PC-3 (cell line): ENCODE measurements around the gene DHX58.

Experiments
- EZH2phosphoT487 ChIP-seq: fragments of 300-600 bp; sonication (generic); IDR thresholded peaks from 2 replicates; pipeline ENCODE4 v1.6.1; 2018; ENCODE audit warnings: mild to moderate bottlenecking, antibody characterized with exemption, low read length, borderline replicate concordance
- TF ChIP-seq, protein P1 (sequence below): fragments of 300-600 bp; sonication (generic); conservative IDR thresholded peaks from 2 replicates; pipeline ENCODE4 v1.5.1; 2017; ENCODE audit warnings: antibody characterized with exemption, low read depth, mild to moderate bottlenecking, low read length

- TF ChIP-seq, protein P1, sequence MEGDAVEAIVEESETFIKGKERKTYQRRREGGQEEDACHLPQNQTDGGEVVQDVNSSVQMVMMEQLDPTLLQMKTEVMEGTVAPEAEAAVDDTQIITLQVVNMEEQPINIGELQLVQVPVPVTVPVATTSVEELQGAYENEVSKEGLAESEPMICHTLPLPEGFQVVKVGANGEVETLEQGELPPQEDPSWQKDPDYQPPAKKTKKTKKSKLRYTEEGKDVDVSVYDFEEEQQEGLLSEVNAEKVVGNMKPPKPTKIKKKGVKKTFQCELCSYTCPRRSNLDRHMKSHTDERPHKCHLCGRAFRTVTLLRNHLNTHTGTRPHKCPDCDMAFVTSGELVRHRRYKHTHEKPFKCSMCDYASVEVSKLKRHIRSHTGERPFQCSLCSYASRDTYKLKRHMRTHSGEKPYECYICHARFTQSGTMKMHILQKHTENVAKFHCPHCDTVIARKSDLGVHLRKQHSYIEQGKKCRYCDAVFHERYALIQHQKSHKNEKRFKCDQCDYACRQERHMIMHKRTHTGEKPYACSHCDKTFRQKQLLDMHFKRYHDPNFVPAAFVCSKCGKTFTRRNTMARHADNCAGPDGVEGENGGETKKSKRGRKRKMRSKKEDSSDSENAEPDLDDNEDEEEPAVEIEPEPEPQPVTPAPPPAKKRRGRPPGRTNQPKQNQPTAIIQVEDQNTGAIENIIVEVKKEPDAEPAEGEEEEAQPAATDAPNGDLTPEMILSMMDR: no peak
- TF ChIP-seq EZH2phosphoT487: no peak
Measured at GRCh38 chr17:42055027-42055426, 57.5 kb downstream of the DHX58 start.
